ENCODE data around the gene NID1.
"Not testable (repeated sequence)": the region's sequence is repeated elsewhere in the genome, so short reads cannot be mapped to it uniquely, and the experiment has no call there.

NID1 gene

GRCh38 chr1:236024641-236025040, 40.2 kb downstream of the NID1 start:
- DNase-seq, result no peak

DNA sequence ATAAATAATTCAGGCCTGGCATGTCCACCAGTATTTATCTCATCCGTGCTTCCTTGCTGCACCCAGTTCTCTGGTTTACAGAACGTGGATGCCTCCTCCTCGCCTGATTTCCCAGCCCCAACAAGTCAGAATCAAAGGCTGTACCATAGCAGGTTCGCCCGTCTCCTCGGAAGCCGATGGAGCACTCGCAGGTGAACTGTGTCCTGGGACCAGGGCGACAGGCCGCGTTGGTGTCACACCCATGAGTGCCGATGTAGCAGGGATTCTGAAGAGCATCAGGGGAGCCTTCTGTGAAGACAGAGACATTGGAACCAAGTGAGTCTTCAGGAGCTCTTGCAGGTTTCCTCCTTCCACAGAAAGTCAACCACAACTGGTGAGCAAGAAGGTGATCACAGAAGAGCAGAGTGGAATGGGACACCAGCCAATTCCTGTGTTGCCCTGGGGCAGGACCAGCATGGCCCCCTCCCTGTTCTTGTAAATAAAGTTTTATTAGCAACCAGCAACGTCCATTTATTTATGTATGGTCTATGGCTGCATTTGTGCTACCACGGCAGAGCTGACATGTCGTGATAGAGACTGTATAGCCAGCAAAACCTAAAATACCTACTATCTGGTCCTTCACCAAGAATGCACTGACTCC, 40.8 kb downstream of the NID1 start:
- DNase-seq, result no peak

GRCh38 chr1:236021424-236022135, 43.3 kb downstream of the NID1 start:
- no peak for DNase-seq

GRCh38 chr1:236020359-236021219, 44.3 kb downstream of the NID1 start:
- DNase-seq, result no peak

DNA sequence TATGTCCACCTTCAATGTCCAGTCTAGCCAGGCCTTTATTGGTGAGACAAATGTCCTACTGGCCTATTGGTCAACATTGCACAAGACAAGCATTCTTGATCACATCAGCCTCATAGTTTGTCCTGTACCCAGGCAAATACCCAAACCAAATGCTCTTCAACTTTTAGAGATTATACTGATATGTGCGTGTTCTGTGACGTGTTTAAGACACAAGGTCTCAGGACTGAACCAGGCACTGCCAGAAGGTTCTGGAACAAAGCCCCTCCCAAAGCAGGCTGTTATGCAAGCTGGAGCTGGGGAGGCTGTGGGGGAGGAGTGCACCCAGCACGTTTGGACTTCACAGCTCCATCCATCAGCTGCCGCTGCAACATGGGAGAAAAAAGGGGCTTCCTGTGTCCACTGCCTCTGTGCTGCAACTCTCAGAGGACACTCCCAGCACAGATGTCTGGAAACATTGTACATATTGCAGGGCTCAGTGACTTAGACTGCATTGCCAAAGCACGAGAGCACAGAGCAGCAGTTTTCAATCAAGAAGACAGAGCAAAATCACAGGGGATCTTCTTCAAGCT, 45.9 kb downstream of the NID1 start:
- no peak for DNase-seq

GRCh38 chr1:236016782-236017400, 48.0 kb downstream of the NID1 start:
- DNase-seq, result no peak

DNA sequence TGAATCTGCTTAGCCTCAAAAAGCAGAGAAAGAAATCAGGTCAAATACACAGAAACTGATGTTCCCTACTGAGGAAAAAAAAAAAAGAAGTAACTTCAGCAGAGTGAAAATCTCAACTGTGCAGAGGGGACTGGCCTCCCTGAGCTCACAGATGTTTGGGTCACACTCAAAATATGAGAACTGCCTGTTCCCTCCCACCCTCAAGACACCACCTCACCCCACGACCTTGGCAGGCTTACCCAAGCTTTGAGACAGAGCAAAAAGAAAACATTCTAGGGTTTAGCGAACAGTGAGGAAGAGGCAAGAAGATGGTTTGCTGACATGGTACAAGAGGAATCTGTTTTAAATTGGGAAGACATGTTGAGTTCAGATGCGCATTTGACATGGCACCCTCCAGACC, 48.8 kb downstream of the NID1 start:
- DNase-seq, result no peak

GRCh38 chr1:236015539-236015938, 49.4 kb downstream of the NID1 start:
- no peak for DNase-seq

DNA sequence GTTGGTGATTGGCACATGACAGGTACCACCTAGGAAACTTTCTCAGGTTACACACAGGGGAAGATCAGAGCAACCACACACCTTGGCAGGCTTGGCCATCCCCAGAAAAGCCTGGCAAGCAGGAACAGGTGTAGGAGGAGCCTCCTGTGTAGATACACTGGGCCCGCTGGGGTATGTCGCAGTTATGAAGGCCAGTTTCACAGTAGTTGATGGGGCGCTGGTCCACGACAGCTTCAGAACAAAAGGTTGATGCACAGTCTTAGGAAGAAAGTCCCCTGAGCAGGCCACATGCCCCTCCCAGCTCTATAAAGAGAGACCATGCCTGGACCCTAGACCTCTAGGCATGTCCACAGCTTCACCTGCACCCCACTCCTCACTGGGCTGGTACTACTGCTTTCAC, 51.6 kb downstream of the NID1 start:
- no peak for DNase-seq

DNA sequence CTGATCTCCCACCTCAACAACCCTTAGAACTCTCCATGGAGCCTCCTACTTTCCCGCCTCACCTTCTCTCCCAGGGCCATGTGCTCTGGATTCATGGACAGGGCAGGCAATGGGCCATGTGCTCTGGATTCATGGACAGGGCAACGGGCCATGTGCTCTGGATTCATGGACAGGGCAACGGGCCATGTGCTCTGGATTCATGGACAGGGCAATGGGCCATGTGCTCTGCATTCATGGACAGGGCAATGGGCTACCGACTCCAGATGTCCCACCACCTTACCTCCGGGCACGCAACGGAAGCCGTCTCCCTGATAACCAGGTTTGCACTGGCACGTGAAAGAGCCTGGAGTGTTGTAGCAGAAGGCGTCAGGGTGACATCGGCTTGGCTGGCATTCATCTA, 53.2 kb downstream of the NID1 start:
- DNase-seq, result no peak

DNA sequence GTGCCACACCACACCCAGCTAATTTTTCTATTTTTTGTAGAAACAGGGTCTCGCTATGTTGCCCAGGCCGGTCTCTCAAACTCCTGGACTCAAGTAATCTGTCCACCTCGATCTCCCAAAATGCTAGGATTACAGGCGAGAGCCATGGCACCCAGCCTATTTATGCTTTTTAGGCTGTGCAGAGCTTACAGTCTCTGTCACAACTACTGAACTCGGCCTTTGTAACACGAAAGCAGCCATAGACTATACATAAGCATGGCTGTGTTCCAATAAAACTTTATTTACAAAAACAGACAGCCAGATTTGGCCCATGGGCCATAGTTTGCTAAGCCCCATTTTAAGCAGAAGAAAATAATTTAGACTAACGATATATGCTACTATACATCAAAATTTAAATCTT, 54.4 kb downstream of the NID1 start:
- no peak for DNase-seq

DNA sequence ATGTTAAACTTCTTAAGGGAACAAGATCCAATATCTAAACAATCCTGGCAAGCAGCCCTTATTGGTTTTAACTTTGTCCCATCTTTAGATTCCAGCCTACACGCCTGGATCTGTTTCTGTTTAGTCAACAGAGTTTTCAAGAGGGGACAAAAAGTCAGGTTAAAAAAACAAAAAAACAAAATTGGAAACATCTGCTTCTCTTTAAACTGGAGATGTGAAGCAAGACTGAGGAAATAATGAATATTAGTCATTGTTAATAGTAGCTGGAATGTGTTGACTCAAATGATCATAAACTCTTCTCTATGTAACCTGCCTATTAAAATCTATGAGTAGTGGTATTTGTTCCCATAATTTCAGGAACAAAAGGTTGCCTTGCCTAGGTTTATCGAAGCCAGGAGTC, 55.0 kb downstream of the NID1 start:
- DNase-seq, result no peak

DNA sequence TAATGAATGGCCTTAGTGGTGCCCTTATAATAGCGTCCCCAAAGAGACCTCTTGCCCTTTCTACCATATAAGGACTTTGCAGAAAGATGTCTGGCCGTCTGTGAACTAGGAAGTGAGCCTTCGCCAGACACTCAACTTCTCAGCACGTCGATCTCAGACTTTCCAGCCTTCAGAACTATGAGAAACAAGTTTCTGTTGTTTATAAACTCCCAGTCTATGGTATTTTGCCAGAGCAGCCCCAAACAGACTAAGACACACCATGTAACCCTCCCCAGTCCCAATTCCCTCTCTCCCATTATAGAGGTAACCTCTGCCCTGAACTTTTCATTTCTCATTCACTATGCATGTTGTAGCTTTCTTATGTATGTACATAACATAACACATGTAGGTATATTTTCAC, 55.7 kb downstream of the NID1 start:
- DNase-seq, result no peak

- DNase-seq, result no peak
Observed at GRCh38 chr1:236007781-236008180, 57.1 kb downstream of the NID1 start.

DNA sequence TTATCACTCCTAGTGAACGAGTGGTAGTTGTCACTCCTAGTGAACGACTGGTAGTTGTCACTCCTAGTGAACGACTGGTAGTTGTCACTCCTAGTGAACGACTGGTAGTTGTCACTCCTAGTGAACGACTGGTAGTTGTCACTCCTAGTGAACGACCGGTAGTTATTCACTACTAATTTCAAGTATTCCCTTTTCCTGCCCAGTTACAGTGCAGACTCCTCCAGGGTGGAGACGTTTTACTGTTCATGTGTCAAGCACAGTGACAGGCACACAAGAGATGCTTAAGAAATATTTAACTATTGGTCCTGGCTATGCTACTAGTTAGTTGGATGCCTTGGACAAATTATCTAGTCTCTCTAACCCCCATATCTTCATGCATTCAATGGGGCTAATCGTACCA, 61.8 kb downstream of the NID1 start:
- DNase-seq, result not testable (repeated sequence)

DNA sequence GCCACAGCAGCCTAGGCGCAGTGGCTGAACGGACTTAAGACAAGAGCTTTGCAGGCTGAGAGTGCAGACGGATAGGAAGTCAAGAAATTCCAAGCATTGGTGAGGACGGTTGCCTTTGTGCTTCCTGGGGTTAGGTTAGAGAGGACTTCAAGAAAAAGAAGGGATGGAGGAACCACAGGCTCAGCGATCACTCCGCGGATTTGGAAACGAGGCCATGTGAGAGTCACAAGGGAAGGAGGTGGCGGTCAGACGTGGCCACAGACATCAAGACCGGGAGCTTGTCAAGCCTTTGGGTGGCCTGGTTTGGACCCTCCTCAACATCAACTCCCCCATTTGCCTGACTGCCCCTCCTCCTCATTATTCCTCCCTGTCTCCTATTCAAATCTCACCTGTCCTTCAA, 62.3 kb downstream of the NID1 start:
- DNase-seq, result no peak

- no peak for DNase-seq
Observed at GRCh38 chr1:236002025-236002390, 62.9 kb downstream of the NID1 start.

DNA sequence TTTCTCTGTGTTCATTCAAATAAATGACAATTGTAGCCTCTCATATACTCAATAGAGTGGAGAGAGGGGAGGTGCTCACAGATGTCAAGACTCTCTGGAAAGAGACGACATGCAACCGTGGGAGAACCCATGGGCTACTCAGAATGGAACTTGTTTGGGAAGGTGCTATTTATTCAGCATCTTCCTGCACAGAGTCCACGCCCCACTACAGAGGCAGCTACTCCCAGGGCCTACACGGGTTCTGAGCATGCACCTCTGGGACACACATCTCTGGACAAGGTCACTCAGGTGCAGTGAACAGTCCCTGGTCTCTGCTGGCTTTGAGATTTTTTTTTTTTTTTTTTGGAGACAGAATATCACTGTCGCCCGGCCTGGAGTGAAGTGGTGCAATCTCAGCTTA, 64.1 kb downstream of the NID1 start:
- no peak for DNase-seq

GRCh38 chr1:235999259-235999925, 65.5 kb downstream of the NID1 start:
- DNase-seq, result no peak

- DNase-seq, result no peak
Observed at GRCh38 chr1:235998812-235999211, 66.1 kb downstream of the NID1 start.

- no peak for DNase-seq
Observed at GRCh38 chr1:235997931-235998330, 67.0 kb downstream of the NID1 start.

- no peak for DNase-seq
Observed at GRCh38 chr1:235997049-235997448, 67.8 kb downstream of the NID1 start.

Data from activated gamma-delta T cell (primary cell).